HK-2 (cell line): ENCODE results near the gene PRR32.
"Not testable (repeated sequence)": the region's sequence is repeated elsewhere in the genome, so short reads cannot be mapped to it uniquely, and the experiment has no call there.

Experiments
- DNase-seq: peaks from one replicate; pipeline ENCODE4 v3.0.0-alpha.2; 2018; ENCODE audit not compliant: unreplicated experiment

The PRR32 gene

GRCh38 chrX:126819429-126819828 is at the start of gene PRR32:
Gene PRR32, plus strand, starts transcription at chrX:126819729. Its CDS starts 115 bp downstream, at chrX:126819844.
- no peak for DNase-seq

- DNase-seq, result peak; percentile 3
Measured at GRCh38 chrX:126770179-126770578, 49.4 kb upstream of the PRR32 start.

DNA sequence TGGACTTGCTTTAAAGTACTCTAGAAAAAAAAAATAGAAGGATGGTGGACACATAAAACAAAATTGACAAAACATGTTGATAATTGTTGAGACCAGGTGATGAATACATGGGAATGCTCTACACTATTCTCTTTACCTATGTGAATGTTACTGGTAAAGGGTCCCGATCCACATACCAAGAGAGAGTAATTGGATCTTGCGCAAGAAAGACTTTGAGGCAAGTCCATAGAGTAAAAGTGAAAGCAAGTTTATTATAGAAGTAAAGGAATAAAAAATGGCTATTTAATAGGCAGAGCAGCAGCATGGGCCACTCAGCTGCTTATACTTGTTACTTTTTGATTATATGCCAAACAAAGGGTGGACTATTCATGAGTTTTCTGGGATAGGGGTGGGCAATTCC is 34.0 kb upstream of the PRR32 start:
- DNase-seq, result no peak

DNA sequence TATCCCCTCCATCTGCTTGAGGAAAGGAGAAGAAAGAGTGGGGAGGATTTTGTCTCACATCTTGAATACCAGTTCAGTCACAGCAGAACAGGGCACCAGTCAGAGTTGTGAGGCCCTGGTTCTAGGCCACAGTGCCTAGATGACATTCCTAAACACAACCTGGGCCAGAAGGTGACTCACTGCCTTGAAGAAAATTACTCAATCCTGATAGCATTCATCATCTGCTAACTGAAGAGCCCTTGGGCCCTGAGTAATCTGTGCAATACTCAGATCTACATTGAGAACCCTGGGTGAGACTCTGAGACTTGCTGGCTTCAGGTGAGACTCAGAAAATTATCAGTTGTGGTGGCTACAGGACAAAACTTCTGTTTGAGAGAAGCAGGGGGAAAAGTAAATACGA is 20.5 kb upstream of the PRR32 start:
- peak; percentile 0 for DNase-seq

GRCh38 chrX:126806784-126807183 is 12.7 kb upstream of the PRR32 start:
- not testable (repeated sequence) for DNase-seq

- DNase-seq, result no peak
Measured at GRCh38 chrX:126815806-126816205, 3.7 kb upstream of the PRR32 start.

DNA sequence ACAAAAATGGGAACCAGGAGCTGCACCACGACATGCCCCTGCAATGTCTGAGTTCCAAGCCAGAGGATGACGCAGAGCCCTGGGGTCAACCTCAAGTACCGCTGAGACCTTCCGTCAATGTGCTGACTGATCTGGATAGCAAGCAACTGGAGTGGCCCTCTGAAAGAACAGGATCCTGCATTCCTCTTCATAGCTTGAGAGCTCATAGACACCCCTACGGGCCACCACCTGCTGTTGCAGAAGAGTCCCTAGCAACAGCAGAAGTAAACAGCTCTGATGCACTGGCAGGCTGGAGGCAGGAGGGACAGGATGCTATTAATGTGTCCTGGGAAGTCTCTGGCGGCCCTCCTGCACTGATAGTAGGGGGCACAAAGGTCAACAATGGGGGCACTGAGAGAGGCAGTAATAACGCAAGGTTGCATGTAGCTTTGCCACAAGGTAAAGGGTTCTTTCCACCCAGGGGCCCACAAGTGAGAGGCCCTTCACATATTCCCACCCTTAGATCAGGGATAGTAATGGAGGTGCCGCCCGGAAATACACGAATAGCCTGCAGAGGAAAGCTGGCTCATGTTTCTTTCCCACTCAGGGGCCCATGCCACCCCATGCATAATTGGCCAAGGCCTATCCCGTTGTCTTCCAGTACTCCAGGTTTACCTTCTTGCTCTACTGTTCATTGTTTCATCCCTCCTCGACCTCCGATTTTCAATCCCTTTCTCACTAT is 1.3 kb downstream of the PRR32 start:
- no peak for DNase-seq

DNA sequence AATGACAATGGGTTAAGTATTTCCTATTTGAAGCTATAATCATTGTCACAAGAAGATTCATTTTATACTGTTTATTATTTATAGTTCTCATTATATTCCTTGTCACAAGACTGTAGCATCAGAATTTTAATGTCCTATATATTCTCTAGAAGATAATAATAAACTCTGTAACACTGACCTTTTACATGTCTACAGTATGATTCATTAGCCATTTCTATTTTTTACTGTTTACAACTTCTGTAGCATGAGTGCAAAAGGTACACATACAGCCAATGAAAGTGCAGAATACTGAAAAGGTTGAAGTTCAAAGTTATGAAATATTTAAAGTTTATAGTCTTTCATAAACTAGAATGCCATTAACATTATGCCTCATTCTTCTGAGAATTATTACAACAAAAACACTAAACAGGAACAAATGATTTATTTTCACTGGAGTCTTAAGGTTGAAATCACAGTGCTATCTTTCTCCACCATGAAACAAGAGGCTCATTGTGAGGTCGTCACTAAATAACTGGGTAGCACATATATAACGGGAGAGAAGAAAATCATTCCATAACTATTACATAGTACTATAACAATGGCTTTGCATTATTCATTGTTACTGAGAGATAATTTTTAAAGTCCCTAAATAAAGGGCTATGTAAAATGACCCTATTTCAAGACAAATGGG is 4.9 kb downstream of the PRR32 start:
- DNase-seq, result no peak

GRCh38 chrX:126825566-126826193 is 6.2 kb downstream of the PRR32 start:
- DNase-seq, result no peak

DNA sequence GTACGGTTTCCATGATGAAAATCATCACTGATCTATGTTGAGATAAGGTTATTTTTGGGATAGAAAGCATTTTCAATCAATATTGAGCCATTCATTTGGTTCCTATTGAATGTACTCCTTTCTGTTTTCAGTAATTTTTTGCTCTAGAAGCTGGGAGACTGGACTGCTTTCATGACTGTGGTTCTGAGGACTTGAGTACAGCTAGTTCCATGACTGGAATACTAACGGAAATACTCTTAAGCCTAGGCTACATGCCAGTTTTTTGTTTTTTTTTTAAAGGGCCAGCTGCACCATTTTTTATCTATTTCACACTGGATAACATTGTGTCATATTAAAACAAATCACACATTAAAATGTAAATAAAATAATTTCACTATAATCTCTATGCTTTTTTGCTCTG is 16.7 kb downstream of the PRR32 start:
- no peak for DNase-seq

DNA sequence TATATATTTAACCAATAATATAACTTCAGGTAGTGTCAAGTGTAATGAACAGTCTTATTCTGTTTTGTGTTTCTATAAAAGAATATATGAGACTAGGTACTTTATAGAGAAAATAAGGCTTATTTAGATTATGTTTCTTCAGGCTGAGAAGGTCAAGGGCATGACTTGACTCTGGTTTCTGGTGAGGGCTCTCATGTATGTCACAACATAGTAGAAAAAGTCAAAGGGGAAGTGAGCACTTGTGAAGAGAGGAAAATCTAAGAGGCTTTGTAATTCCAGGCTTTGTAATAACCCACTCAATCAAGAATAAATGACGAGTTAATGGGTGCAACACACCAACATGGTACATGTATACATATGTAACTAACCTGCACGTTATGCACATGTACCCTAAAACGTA is 27.6 kb downstream of the PRR32 start:
- no peak for DNase-seq

DNA sequence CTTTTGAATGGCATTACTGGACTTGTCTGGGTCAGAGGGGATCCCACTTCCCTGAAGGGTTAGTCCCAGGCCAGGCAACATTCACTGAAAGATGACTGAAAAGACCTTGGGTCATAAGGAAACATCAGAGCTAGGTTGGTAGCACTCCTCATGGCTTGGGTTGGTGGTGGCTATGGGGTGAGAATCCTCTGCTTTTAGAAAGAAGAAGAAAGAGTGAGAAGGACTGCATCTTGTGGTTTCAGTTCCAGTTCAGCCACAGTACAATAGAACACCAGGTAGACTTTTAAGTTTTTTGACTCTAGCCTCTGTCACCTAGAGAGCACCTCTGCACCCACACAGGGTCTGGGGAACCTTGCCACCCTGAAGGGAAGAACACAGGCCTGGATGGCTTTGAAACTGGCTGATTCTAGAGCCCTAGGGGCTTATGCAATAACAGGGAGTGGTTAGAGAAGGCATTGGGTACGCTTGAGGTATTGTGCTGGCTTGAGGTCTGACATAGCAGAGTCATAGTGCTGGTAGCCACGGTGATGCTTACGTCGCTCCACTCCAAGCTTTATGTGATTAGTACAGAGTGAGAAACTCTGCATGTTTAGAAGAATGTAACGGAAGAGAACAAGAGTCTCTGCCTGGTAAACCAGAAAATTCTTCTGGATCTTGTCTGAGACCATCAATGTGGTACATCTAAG is 36.5 kb downstream of the PRR32 start:
- DNase-seq, result no peak
